Loucy (cell line): ENCODE measurements around the gene MMP20.

ENCODE experiments used
- H2AFZ ChIP-seq: fragments of 200-600 bp; sonication (generic); 2 replicates; pipeline ENCODE4 v1.6.0; 2016; ENCODE audit warnings: antibody characterized with exemption, mild to moderate bottlenecking, low read length, moderate library complexity
- H3F3A ChIP-seq: fragments of 200-600 bp; 2 replicates; pipeline ENCODE4 v1.6.0; 2016; ENCODE audit warnings: antibody characterized with exemption, low read depth, mild to moderate bottlenecking
- H3K27me3 ChIP-seq: fragments of 200-600 bp; sonication (generic); 2 replicates; pipeline ENCODE4 v1.6.1; 2014; ENCODE audit warnings: low read length, mild to moderate bottlenecking; ENCODE audit not compliant: insufficient read depth, poor library complexity, severe bottlenecking
- H3K36me3 ChIP-seq: fragments of 200-600 bp; sonication (generic); 2 replicates; pipeline ENCODE4 v1.6.1; 2016; ENCODE audit warnings: low read length; ENCODE audit not compliant: insufficient read depth
- H3K4me1 ChIP-seq: fragments of 200-600 bp; sonication (generic); 2 replicates; pipeline ENCODE4 v1.5.1; 2014; ENCODE audit warnings: low read length, mild to moderate bottlenecking; ENCODE audit not compliant: insufficient read depth, poor library complexity, severe bottlenecking
- H3K4me2 ChIP-seq: fragments of 200-600 bp; sonication (generic); 2 replicates; pipeline ENCODE4 v1.6.0; 2014; ENCODE audit warnings: antibody characterized with exemption, low read length, low read depth, mild to moderate bottlenecking; ENCODE audit not compliant: poor library complexity, severe bottlenecking
- H3K4me3 ChIP-seq: fragments of 200-600 bp; sonication (generic); 2 replicates; pipeline ENCODE4 v1.5.1; 2014; ENCODE audit warnings: low read length, mild to moderate bottlenecking, mixed read lengths; ENCODE audit not compliant: poor library complexity, severe bottlenecking
- H3K79me2 ChIP-seq: fragments of 200-600 bp; sonication (generic); 2 replicates; pipeline ENCODE4 v1.6.1; 2014; ENCODE audit warnings: low read length; ENCODE audit not compliant: insufficient read depth
- H3K9ac ChIP-seq: fragments of 200-600 bp; sonication (generic); 2 replicates; pipeline ENCODE4 v1.6.0; 2014; ENCODE audit warnings: mild to moderate bottlenecking, low read depth, low read length, moderate library complexity; ENCODE audit not compliant: poor library complexity, severe bottlenecking
- H3K9me2 ChIP-seq: fragments of 200-600 bp; sonication (generic); replicated peaks from 2 replicates; pipeline ENCODE4 v1.6.1; 2016; ENCODE audit warnings: low read depth, low read length, mixed read lengths
- H3K9me3 ChIP-seq: fragments of 200-600 bp; sonication (generic); 2 replicates; pipeline ENCODE4 v1.6.1; 2014; ENCODE audit warnings: mild to moderate bottlenecking, antibody characterized with exemption, low read length, low read depth; ENCODE audit not compliant: insufficient read depth
- H4K20me1 ChIP-seq: fragments of 200-600 bp; sonication (generic); 2 replicates; pipeline ENCODE4 v1.6.0; 2014; ENCODE audit warnings: antibody characterized with exemption, low read length, mild to moderate bottlenecking; ENCODE audit not compliant: insufficient read depth, poor library complexity, severe bottlenecking
- EZH2phosphoT487 ChIP-seq: fragments of 200-600 bp; IDR thresholded peaks from 2 replicates; pipeline ENCODE4 v1.6.1; 2018; ENCODE audit warnings: antibody characterized with exemption, mild to moderate bottlenecking, moderate library complexity, borderline replicate concordance
- TF ChIP-seq, protein P1 (sequence below): fragments of 200-600 bp; sonication (generic); conservative IDR thresholded peaks from 2 replicates; pipeline ENCODE4 v1.5.1; 2014; ENCODE audit warnings: mild to moderate bottlenecking, antibody characterized with exemption, low read length

The MMP20 gene

DNA sequence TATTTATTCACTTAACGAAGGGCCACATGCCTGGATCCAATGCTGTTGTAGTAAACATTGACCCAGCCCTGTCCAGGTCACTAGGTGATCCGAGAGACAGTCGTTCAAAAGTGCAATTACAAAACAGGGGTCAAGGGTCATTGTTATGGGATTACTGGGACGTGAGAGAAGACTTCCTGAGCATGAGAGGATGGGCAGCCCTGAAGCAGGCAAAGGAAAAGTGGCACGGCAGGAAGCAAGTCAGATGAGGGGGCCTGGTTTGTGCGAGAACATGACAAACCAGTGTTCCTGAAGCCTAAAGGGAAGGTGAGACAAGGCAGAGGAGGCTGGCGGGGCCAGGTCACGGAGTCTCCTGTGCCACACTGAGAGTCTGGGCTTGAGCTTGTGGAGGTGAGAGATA lies 15.8 kb upstream of the MMP20 start:
- H2AFZ ChIP-seq: no peak overlapping the region
- no peaks in the 10 kb centered on the region for H4K20me1 ChIP-seq
- H3F3A ChIP-seq: no peaks in the 10 kb centered on the region
- no peaks in the 10 kb centered on the region for H3K9me2 ChIP-seq
- no peaks in the 10 kb centered on the region for H3K79me2 ChIP-seq
- H3K27me3 ChIP-seq: no peaks in the 10 kb centered on the region
- H3K4me3 ChIP-seq: no peak overlapping the region
- H3K4me1 ChIP-seq: no peaks in the 10 kb centered on the region
- H3K9me3 ChIP-seq: no peaks in the 10 kb centered on the region
- H3K4me2 ChIP-seq: no peak overlapping the region
- no peak overlapping the region for H3K9ac ChIP-seq
- TF ChIP-seq, protein P1, sequence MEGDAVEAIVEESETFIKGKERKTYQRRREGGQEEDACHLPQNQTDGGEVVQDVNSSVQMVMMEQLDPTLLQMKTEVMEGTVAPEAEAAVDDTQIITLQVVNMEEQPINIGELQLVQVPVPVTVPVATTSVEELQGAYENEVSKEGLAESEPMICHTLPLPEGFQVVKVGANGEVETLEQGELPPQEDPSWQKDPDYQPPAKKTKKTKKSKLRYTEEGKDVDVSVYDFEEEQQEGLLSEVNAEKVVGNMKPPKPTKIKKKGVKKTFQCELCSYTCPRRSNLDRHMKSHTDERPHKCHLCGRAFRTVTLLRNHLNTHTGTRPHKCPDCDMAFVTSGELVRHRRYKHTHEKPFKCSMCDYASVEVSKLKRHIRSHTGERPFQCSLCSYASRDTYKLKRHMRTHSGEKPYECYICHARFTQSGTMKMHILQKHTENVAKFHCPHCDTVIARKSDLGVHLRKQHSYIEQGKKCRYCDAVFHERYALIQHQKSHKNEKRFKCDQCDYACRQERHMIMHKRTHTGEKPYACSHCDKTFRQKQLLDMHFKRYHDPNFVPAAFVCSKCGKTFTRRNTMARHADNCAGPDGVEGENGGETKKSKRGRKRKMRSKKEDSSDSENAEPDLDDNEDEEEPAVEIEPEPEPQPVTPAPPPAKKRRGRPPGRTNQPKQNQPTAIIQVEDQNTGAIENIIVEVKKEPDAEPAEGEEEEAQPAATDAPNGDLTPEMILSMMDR: no peak
- no peak for TF ChIP-seq EZH2phosphoT487
- no peaks in the 10 kb centered on the region for H3K36me3 ChIP-seq

DNA sequence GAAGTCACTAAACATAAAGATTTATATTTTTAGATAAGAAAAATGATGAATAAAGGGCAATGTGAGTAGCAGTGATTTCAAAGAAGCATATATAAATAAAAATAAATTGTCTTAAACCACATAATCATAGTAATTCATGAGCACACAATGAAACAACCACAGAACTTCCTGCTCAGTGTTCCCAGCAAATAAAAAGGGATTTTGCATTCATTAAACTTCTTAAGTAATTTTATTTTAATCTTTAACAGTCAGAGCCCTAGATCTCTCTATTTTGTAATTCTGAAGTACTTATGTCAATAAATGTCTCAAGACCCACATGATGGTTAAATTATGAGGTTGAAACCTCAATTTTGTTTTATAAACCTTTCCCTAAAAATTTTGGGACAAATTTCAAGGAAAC lies 14.5 kb upstream of the MMP20 start:
- Histone ChIP-seq H3K4me3 (no peak overlapping the region), H3K4me2 (no peak overlapping the region), H3K9me2 (no peaks in the 10 kb centered on the region), H3K27me3 (no peaks in the 10 kb centered on the region), H3F3A (no peaks in the 10 kb centered on the region), H3K4me1 (no peaks in the 10 kb centered on the region), H2AFZ (no peak overlapping the region), H3K36me3 (no peaks in the 10 kb centered on the region), H4K20me1 (no peaks in the 10 kb centered on the region), H3K79me2 (no peaks in the 10 kb centered on the region), H3K9ac (no peak overlapping the region), H3K9me3 (no peaks in the 10 kb centered on the region)
- TF ChIP-seq, protein P1: no peak
- TF ChIP-seq EZH2phosphoT487: no peak

DNA sequence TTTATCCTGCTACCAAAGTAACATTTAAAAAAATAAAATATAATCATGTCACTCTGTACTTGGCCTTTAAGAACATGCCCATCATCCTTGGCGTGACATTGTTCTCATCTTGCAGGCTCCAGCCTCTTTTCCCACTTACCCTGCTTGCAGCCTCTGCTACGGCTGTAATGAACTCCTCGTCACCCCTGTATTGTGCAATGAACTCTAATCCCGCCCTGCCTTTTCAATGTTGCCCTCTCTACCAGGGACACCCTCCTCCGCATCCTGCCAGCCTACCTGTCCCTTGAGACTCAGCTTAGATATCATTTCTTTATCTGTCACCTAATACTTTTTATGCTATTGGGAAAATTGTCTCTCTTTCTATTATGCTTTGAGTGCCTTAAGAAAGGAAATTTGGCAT lies 12.6 kb upstream of the MMP20 start:
- H2AFZ ChIP-seq: no peak overlapping the region
- H4K20me1 ChIP-seq: no peaks in the 10 kb centered on the region
- no peaks in the 10 kb centered on the region for H3K9me2 ChIP-seq
- H3K4me3 ChIP-seq: no peak overlapping the region
- no peaks in the 10 kb centered on the region for H3K9me3 ChIP-seq
- H3K36me3 ChIP-seq: no peaks in the 10 kb centered on the region
- no peaks in the 10 kb centered on the region for H3K79me2 ChIP-seq
- no peaks in the 10 kb centered on the region for H3K27me3 ChIP-seq
- H3K4me1 ChIP-seq: no peaks in the 10 kb centered on the region
- TF ChIP-seq EZH2phosphoT487: no peak
- TF ChIP-seq, protein P1: no peak
- no peak overlapping the region for H3K4me2 ChIP-seq
- no peak overlapping the region for H3K9ac ChIP-seq
- no peaks in the 10 kb centered on the region for H3F3A ChIP-seq
